ENCODE measurements around the gene TRIM29.
A peak's percentile ranks its signal among the peaks of the same experiment; 100 is the strongest.

Gene TRIM29

DNA sequence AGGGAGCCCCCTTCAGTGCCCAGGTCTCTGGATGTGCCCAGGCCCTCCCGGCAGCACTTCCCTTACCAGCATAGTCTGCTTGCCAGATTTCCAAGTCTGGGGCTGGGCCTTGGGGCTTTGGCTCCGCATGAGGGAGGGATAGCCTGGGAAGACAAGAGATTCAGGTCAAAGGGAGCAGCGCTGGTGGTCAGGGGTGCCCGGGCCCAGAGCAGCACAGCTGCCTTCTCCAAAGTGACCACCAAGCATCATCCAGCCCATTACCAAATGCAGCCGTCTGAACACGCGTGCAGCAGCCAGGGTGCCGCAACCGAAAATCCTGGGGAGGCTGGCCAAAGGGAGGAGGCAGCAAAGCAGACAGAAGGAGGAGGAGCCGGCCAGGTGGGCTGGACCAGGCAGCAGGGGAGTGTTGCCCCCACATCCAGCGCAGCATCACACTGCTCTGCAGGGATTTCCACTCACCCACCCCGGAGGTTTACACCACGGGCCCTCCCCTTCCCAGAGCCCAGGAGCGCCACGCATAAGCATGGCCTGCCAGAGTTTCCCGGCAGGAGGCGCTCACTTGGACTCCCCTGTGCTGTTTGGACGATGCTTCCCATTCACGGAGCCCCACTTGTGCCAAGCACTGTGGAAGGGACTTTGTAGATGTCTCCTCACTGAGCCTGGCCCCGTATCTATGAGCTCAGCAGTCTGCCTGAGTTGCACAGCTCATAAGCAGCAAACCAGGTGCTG, 22.5 kb downstream of the TRIM29 start:
- no peak overlapping the region for H3K4me3 ChIP-seq (replicated peaks in 1 of 2; ENCODE audit: low read depth in 2 of 2, low read length in 2 of 2)
- DNase-seq (ENCODE audit: low read depth in 2 of 2): no peak
- TF ChIP-seq, protein P1, sequence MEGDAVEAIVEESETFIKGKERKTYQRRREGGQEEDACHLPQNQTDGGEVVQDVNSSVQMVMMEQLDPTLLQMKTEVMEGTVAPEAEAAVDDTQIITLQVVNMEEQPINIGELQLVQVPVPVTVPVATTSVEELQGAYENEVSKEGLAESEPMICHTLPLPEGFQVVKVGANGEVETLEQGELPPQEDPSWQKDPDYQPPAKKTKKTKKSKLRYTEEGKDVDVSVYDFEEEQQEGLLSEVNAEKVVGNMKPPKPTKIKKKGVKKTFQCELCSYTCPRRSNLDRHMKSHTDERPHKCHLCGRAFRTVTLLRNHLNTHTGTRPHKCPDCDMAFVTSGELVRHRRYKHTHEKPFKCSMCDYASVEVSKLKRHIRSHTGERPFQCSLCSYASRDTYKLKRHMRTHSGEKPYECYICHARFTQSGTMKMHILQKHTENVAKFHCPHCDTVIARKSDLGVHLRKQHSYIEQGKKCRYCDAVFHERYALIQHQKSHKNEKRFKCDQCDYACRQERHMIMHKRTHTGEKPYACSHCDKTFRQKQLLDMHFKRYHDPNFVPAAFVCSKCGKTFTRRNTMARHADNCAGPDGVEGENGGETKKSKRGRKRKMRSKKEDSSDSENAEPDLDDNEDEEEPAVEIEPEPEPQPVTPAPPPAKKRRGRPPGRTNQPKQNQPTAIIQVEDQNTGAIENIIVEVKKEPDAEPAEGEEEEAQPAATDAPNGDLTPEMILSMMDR (IDR thresholded peaks at IDR 0.05; ENCODE audit: low read depth, low read length): peak; percentile 21

DNA sequence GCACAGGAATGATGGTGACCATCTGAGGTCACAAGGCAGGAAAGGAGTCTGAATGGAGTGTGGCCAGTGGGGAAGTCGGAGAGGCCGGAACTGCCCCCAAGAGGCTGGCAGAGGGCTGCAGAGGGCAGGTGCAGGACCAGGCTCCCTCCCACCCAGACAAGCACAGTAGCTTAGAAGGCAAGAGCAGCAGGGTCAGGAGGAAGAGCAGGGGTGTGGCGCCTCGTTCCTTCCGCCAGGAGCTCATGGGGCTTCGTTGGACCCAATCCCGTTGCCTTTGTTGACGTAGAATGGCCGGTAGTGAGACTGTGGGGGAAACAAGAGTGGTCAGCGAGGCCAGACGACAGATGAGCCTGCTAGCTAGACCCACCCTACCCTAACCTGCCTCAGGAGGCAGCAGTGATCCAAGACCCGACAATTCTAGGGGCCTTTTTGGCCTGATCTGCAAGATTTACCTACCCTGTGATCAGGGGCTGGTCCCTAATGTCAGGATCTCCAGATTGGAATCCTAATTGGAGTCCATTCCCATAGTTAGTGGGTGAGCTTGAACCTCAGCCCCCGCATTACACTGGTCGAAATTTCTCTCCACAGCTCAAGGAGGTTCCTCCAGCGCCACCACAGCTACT, 25.6 kb downstream of the TRIM29 start:
- no peak for DNase-seq (ENCODE audit: low read depth in 2 of 2)
- TF ChIP-seq, protein P1 (IDR thresholded peaks at IDR 0.05; ENCODE audit: low read depth, low read length): no peak
- no peak overlapping the region for H3K4me3 ChIP-seq (replicated peaks in 1 of 2; ENCODE audit: low read depth in 2 of 2, low read length in 2 of 2)

GRCh38 chr11:120109531-120109930, 28.4 kb downstream of the TRIM29 start:
- H3K4me3 ChIP-seq (replicated peaks in 1 of 2; ENCODE audit: low read depth in 2 of 2, low read length in 2 of 2): no peak overlapping the region
- TF ChIP-seq, protein P1 (IDR thresholded peaks at IDR 0.05; ENCODE audit: low read depth, low read length): no peak
- DNase-seq (ENCODE audit: low read depth in 2 of 2): no peak

GRCh38 chr11:120108785-120109168, 29.1 kb downstream of the TRIM29 start:
- H3K4me3 ChIP-seq (replicated peaks in 1 of 2; ENCODE audit: low read depth in 2 of 2, low read length in 2 of 2): no peak overlapping the region
- TF ChIP-seq, protein P1 (IDR thresholded peaks at IDR 0.05; ENCODE audit: low read depth, low read length): no peak
- no peak for DNase-seq (ENCODE audit: low read depth in 2 of 2)

GRCh38 chr11:120108154-120108784, 29.6 kb downstream of the TRIM29 start:
- DNase-seq (ENCODE audit: low read depth in 2 of 2): peak; percentile 54 to 65
- TF ChIP-seq, protein P1 (IDR thresholded peaks at IDR 0.05; ENCODE audit: low read depth, low read length): peak; percentile 100
- H3K4me3 ChIP-seq (replicated peaks in 1 of 2; ENCODE audit: low read depth in 2 of 2, low read length in 2 of 2): no peak overlapping the region

- DNase-seq (ENCODE audit: low read depth in 2 of 2): no peak
- H3K4me3 ChIP-seq (replicated peaks in 1 of 2; ENCODE audit: low read depth in 2 of 2, low read length in 2 of 2): no peak overlapping the region
- TF ChIP-seq, protein P1 (IDR thresholded peaks at IDR 0.05; ENCODE audit: low read depth, low read length): no peak
Measured at GRCh38 chr11:120107692-120108091, 30.2 kb downstream of the TRIM29 start.
